NCI-H526 treated with DMSO at 0.1 percent for 48 hours (cell line): ENCODE data around the gene RNF213.
"Not testable (repeated sequence)": the region's sequence is repeated elsewhere in the genome, so short reads cannot be mapped to it uniquely, and the experiment has no call there.

Experiments used
- DNase-seq: peaks from one replicate; lab custom pipeline; 2025; lab: John Stamatoyannopoulos, UW

RNF213 gene

GRCh38 chr17:80295146-80295545 lies 34.5 kb downstream of the RNF213 start:
- no peak for DNase-seq

GRCh38 chr17:80295559-80295958 lies 34.9 kb downstream of the RNF213 start:
- no peak for DNase-seq

GRCh38 chr17:80296221-80296620 lies 35.6 kb downstream of the RNF213 start:
- no peak for DNase-seq

- no peak for DNase-seq
These were observed 37.4 kb downstream of the RNF213 start for GRCh38 chr17:80297996-80298560.

GRCh38 chr17:80299350-80300100 lies 38.9 kb downstream of the RNF213 start:
- DNase-seq: not testable (repeated sequence)

- DNase-seq: not testable (repeated sequence)
These were observed 40.1 kb downstream of the RNF213 start for GRCh38 chr17:80300756-80301155.

- DNase-seq: no peak
These were observed 43.2 kb downstream of the RNF213 start for GRCh38 chr17:80303824-80304223.

GRCh38 chr17:80307994-80308691 lies 47.5 kb downstream of the RNF213 start:
- DNase-seq: no peak

GRCh38 chr17:80308692-80309517 lies 48.3 kb downstream of the RNF213 start:
- no peak for DNase-seq

GRCh38 chr17:80311216-80311827 lies 50.7 kb downstream of the RNF213 start:
- no peak for DNase-seq

GRCh38 chr17:80312621-80313135 lies 52.0 kb downstream of the RNF213 start:
- DNase-seq: no peak

GRCh38 chr17:80313160-80313829 lies 52.6 kb downstream of the RNF213 start:
- no peak for DNase-seq

- DNase-seq: not testable (repeated sequence)
These were observed 53.3 kb downstream of the RNF213 start for GRCh38 chr17:80313946-80314345.

GRCh38 chr17:80315517-80316182 lies 55.0 kb downstream of the RNF213 start:
- no peak for DNase-seq

GRCh38 chr17:80316431-80316830 lies 55.8 kb downstream of the RNF213 start:
- DNase-seq: no peak

GRCh38 chr17:80316927-80317705 lies 56.5 kb downstream of the RNF213 start:
- no peak for DNase-seq

GRCh38 chr17:80317706-80317980 lies 57.0 kb downstream of the RNF213 start:
- DNase-seq: no peak

- no peak for DNase-seq
These were observed 57.5 kb downstream of the RNF213 start for GRCh38 chr17:80318166-80318565.

- DNase-seq: no peak
These were observed 58.8 kb downstream of the RNF213 start for GRCh38 chr17:80319262-80319998.
